ENCODE results near the gene FARS2. TPM values are rescaled to one million over a fixed set of nuclear protein-coding genes. Genes with fewer than 3 reads are reported as not detected.

FARS2 gene
- total RNA-seq, 1 donor from 2014 or later: 11.8 TPM

DNA sequence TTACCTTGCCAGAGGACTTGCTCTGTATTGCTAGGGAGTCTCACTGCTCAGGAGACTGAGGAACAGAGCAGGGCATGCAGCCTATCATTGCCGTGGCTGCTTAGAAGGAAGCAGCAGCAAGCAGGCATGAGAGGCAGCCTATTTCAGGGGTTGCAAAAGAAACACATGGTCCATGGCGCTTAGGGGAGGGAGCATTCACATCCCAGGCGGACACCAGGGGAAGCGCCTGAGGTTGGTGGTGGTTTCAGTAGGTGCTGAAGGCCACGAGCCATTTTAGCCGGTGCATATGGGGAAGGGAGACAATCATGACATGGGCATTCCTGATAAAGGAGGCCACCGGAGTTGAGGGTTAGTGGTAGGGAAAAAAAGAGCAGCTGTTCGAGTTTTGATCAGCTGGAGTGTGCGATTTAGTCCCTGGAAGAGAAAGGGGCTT is 20.9 kb downstream of the FARS2 start:
- no peaks in the 10 kb centered on the region for H3K27me3 Mint-ChIP-seq (ENCODE audit: low read depth)
- no peak overlapping the region for H3K4me3 Mint-ChIP-seq (ENCODE audit: unreplicated experiment)
- H3K4me1 Mint-ChIP-seq (ENCODE audit: low read depth): peaks cover 7% of the 10 kb centered on the region
- TF ChIP-seq, protein P1, sequence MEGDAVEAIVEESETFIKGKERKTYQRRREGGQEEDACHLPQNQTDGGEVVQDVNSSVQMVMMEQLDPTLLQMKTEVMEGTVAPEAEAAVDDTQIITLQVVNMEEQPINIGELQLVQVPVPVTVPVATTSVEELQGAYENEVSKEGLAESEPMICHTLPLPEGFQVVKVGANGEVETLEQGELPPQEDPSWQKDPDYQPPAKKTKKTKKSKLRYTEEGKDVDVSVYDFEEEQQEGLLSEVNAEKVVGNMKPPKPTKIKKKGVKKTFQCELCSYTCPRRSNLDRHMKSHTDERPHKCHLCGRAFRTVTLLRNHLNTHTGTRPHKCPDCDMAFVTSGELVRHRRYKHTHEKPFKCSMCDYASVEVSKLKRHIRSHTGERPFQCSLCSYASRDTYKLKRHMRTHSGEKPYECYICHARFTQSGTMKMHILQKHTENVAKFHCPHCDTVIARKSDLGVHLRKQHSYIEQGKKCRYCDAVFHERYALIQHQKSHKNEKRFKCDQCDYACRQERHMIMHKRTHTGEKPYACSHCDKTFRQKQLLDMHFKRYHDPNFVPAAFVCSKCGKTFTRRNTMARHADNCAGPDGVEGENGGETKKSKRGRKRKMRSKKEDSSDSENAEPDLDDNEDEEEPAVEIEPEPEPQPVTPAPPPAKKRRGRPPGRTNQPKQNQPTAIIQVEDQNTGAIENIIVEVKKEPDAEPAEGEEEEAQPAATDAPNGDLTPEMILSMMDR (IDR thresholded peaks at IDR 0.05): no peak
- no peaks in the 10 kb centered on the region for H3K9me3 Mint-ChIP-seq (ENCODE audit: low read depth)
- H3K36me3 Mint-ChIP-seq (ENCODE audit: low read depth): no peaks in the 10 kb centered on the region
- no peak for DNase-seq (ENCODE audit: low spot score)
- no peak overlapping the region for H3K27ac Mint-ChIP-seq (ENCODE audit: unreplicated experiment)

DNA sequence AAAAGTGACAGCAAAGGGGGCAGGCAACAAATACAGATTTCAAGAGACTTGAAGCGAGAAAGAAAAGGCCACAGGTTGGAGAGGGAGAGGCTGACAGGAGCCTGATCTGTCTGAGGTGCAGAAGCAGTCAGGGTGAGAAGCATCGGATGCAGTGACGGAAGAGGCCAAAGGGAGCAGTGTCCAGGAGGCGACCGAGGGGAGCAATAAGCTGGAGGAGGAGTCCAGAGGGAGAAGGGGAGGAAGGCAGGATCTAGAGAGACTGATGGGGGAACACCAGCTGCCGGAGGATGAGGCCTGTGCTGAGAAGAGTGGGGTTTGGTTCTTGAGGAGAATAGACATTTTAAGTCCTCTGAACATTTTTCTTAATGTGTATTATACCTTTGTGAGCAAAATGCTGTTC is 23.8 kb downstream of the FARS2 start:
- no peaks in the 10 kb centered on the region for H3K27me3 Mint-ChIP-seq (ENCODE audit: low read depth)

DNA sequence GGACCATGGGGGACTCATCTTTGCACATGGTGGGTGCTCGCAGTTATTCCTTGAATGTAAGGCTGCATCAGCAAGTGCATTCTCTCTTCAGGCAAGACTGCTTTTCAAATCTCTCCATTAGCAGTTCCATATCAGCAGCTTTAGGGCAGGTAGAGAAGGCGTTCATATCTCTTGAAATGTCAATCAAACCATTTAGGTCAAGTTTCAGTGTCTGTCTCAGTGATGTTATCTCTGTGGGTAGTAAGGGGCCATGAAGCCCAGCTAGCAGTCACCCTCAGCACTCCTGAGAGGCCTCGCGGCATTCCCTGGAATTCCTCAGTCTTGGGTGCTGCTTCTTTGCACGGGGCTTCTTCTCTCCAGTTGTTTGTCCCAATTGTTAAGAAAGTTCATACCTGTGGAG is 24.2 kb downstream of the FARS2 start:
- no peak overlapping the region for H3K4me3 Mint-ChIP-seq (ENCODE audit: unreplicated experiment)
- DNase-seq (ENCODE audit: low spot score): no peak
- H3K4me1 Mint-ChIP-seq (ENCODE audit: low read depth): peaks cover 17% of the 10 kb centered on the region
- TF ChIP-seq, protein P1 (IDR thresholded peaks at IDR 0.05): no peak
- H3K9me3 Mint-ChIP-seq (ENCODE audit: low read depth): no peaks in the 10 kb centered on the region
- H3K36me3 Mint-ChIP-seq (ENCODE audit: low read depth): no peaks in the 10 kb centered on the region
- no peak overlapping the region for H3K27ac Mint-ChIP-seq (ENCODE audit: unreplicated experiment)
- no peaks in the 10 kb centered on the region for H3K27me3 Mint-ChIP-seq (ENCODE audit: low read depth)

More for the DNA sequence above, 23.8 kb downstream of the FARS2 start:
- Mint-ChIP-seq H3K9me3 (ENCODE audit: low read depth) (no peaks in the 10 kb centered on the region), H3K36me3 (ENCODE audit: low read depth) (no peaks in the 10 kb centered on the region), H3K4me1 (ENCODE audit: low read depth) (peaks cover 19% of the 10 kb centered on the region), H3K27ac (ENCODE audit: unreplicated experiment) (no peak overlapping the region), H3K4me3 (ENCODE audit: unreplicated experiment) (no peak overlapping the region)
- TF ChIP-seq, protein P1 (IDR thresholded peaks at IDR 0.05): no peak
- no peak for DNase-seq (ENCODE audit: low spot score)

DNA sequence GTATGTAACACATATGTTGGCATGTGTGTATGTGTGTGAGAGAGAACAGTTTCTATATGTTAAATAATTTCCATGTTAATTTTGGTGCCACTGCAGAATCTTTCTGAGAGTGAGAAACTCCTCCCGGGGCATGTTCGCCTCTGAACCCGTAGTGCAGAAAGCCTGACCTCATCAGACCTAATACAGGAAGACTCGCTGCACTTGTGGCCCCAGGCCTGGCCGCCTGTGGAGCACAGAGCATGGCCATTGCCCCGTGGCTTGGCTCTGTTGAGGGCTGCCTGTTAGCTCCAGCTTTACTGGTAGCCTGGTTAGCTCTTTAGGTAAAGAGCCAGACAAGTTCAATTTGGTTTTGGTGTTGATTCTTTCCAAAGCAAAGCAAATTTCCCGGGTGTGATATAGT is 25.5 kb downstream of the FARS2 start:
- no peak for DNase-seq (ENCODE audit: low spot score)
- no peak overlapping the region for H3K27ac Mint-ChIP-seq (ENCODE audit: unreplicated experiment)
- no peak overlapping the region for H3K4me3 Mint-ChIP-seq (ENCODE audit: unreplicated experiment)
- TF ChIP-seq, protein P1 (IDR thresholded peaks at IDR 0.05): no peak
- no peaks in the 10 kb centered on the region for H3K27me3 Mint-ChIP-seq (ENCODE audit: low read depth)
- H3K9me3 Mint-ChIP-seq (ENCODE audit: low read depth): no peaks in the 10 kb centered on the region
- peaks cover 17% of the 10 kb centered on the region for H3K4me1 Mint-ChIP-seq (ENCODE audit: low read depth)
- H3K36me3 Mint-ChIP-seq (ENCODE audit: low read depth): no peaks in the 10 kb centered on the region

DNA sequence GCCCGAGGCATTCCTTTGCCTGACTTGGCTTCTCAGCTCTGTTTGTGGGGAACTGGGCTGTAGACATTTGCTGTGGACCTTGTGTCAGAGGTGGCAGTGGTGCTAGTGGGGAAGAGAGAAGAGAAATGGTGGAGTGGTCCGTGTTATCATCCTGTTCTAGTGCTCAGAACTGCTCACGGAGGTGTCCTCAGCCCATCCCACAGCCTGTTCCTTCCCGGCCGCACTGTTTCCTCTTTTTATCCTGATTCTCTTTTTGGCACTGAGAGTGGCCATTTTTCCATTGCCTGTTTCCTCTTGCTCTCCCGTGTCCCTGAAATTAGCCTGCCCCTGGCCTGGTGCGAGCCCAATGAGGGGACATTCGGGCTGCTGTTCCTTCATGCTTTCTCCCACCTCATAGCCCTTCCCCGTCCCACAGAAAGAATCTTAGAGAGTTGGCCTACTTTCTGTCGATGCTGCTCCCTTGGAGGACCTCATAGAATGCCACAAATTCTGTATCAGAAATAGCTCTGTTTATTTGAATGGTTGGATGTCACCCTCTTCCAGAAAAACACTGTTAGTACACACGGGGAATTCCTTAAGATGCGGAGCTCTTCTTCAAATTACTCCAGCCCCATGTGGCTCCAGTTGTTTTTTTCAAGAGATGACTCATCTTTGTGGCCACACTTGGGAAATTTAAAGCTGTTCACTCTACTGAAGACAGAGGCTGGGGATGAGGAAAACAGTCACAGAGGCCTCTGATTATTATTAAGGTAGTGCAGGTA is 26.1 kb downstream of the FARS2 start:
- DNase-seq (ENCODE audit: low spot score): no peak
- no peaks in the 10 kb centered on the region for H3K9me3 Mint-ChIP-seq (ENCODE audit: low read depth)
- TF ChIP-seq, protein P1 (IDR thresholded peaks at IDR 0.05): no peak
- peak overlapping the region; percentile 6 for H3K27ac Mint-ChIP-seq (ENCODE audit: unreplicated experiment)
- H3K4me3 Mint-ChIP-seq (ENCODE audit: unreplicated experiment): no peak overlapping the region
- H3K4me1 Mint-ChIP-seq (ENCODE audit: low read depth): peaks cover 17% of the 10 kb centered on the region
- no peaks in the 10 kb centered on the region for H3K36me3 Mint-ChIP-seq (ENCODE audit: low read depth)
- H3K27me3 Mint-ChIP-seq (ENCODE audit: low read depth): no peaks in the 10 kb centered on the region

Data from chondrocyte (in vitro differentiated cells).